ENCODE measurements around the gene OOSP1. TPM values are rescaled to one million over a fixed set of nuclear protein-coding genes. Genes with fewer than 3 reads are reported as not detected.
A peak's percentile ranks its signal among the peaks of the same experiment; 100 is the strongest.
"Not testable (repeated sequence)": the region's sequence is repeated elsewhere in the genome, so short reads cannot be mapped to it uniquely, and the experiment has no call there.

OOSP1 gene
- total RNA-seq = not detected in 2 replicates

- no peak within 1 kb of the TSS for H3K27ac Mint-ChIP-seq
- no peaks in the 10 kb centered on the region for H3K36me3 Mint-ChIP-seq (ENCODE audit: low read depth)
Measured at GRCh38 chr11:59938132-59938531, at the start of gene OOSP1. Gene OOSP1, plus strand, starts transcription at chr11:59938432. Its CDS starts 23 bp downstream, at chr11:59938455.

DNA sequence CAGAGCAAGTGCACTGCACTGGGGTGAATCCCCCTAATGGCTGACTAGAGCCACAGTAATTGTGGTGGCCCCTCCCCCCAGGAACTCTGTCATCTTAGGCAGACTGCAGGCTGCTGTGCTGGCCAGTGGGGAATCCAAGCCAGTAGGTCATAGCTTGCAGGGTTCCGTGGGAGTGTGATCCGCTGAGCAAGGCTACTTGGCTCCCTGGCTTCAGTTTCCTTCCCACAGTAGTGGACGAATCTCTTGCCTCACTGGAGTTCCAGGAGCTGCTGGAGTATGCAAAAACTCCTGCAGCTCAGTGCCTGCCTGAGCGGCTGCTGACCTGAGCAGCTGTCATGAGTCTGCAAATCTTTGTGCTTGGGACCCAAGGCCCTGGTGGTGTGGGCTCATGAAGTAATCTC, 46.5 kb upstream of the OOSP1 start:
- intact Hi-C loops (cut with micrococcal nuclease) = no loop called here
- H3K36me3 Mint-ChIP-seq (ENCODE audit: low read depth) = no peaks in the 10 kb centered on the region
- peaks cover 25% of the 10 kb centered on the region for H3K9me3 Mint-ChIP-seq
- H3K27me3 Mint-ChIP-seq = peaks cover 2% of the 10 kb centered on the region
- H3K4me1 Mint-ChIP-seq = no peaks in the 10 kb centered on the region
- no peak overlapping the region for H3K27ac Mint-ChIP-seq
- no peak overlapping the region for H3K4me3 Mint-ChIP-seq
- no peak for DNase-seq

More at GRCh38 chr11:59938132-59938531, at the start of gene OOSP1:
- H3K9me3 Mint-ChIP-seq = no peaks in the 10 kb centered on the region
- intact Hi-C loops (cut with micrococcal nuclease) = no loop called here
- no peaks in the 10 kb centered on the region for H3K27me3 Mint-ChIP-seq
- no peaks in the 10 kb centered on the region for H3K4me1 Mint-ChIP-seq
- H3K4me3 Mint-ChIP-seq = no peak within 1 kb of the TSS
- no peak for DNase-seq

GRCh38 chr11:59894616-59895015, 43.6 kb upstream of the OOSP1 start:
- no peak for DNase-seq
- Mint-ChIP-seq H3K9me3 (peaks cover 11% of the 10 kb centered on the region), H3K27me3 (peaks cover 2% of the 10 kb centered on the region), H3K36me3 (ENCODE audit: low read depth) (no peaks in the 10 kb centered on the region), H3K27ac (no peak overlapping the region), H3K4me3 (no peak overlapping the region), H3K4me1 (no peaks in the 10 kb centered on the region)
- intact Hi-C loops (cut with micrococcal nuclease) = no loop called here

DNA sequence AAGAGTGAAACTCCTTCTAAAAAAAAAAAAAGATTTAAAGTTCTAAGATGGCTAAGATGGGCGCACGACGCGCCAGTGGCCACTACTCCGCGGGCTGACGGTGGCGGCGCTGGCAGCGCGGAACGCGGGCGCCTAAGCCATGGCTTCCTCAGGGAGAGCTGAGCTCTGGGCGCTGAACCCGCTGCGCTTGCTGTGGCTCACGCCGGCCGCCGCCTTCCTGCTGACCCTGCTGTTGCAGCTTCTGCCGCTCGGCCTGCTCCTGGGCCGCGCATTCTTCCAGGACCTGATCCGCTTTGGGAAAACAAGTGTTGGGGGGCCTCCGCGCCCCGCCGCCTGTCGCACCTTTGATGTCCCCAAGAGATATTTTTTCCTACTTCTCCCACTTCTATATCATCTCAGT, 40.2 kb upstream of the OOSP1 start:
- Mint-ChIP-seq H3K4me3 (no peak overlapping the region), H3K36me3 (ENCODE audit: low read depth) (no peaks in the 10 kb centered on the region), H3K27me3 (peaks cover 2% of the 10 kb centered on the region), H3K4me1 (no peaks in the 10 kb centered on the region), H3K9me3 (no peaks in the 10 kb centered on the region), H3K27ac (no peak overlapping the region)
- no peak for DNase-seq
- intact Hi-C loops (cut with micrococcal nuclease) = no loop called here

GRCh38 chr11:59898650-59899049, 39.6 kb upstream of the OOSP1 start:
- intact Hi-C loops (cut with micrococcal nuclease) = no loop called here
- Mint-ChIP-seq H3K4me1 (no peaks in the 10 kb centered on the region), H3K9me3 (no peaks in the 10 kb centered on the region), H3K4me3 (no peak overlapping the region), H3K27me3 (no peaks in the 10 kb centered on the region), H3K36me3 (ENCODE audit: low read depth) (no peaks in the 10 kb centered on the region), H3K27ac (no peak overlapping the region)
- no peak for DNase-seq

- intact Hi-C loops (cut with micrococcal nuclease) = no loop called here
- Mint-ChIP-seq H3K27ac (no peak overlapping the region), H3K9me3 (no peaks in the 10 kb centered on the region), H3K36me3 (ENCODE audit: low read depth) (no peaks in the 10 kb centered on the region), H3K4me1 (no peaks in the 10 kb centered on the region), H3K4me3 (no peak overlapping the region), H3K27me3 (no peaks in the 10 kb centered on the region)
- no peak for DNase-seq
Measured at GRCh38 chr11:59899532-59899931, 38.7 kb upstream of the OOSP1 start.

GRCh38 chr11:59900366-59901126, 37.7 kb upstream of the OOSP1 start:
- Mint-ChIP-seq H3K4me1 (no peaks in the 10 kb centered on the region), H3K27me3 (no peaks in the 10 kb centered on the region), H3K36me3 (ENCODE audit: low read depth) (no peaks in the 10 kb centered on the region), H3K4me3 (no peak overlapping the region), H3K9me3 (no peaks in the 10 kb centered on the region), H3K27ac (no peak overlapping the region)
- intact Hi-C loops (cut with micrococcal nuclease) = no loop called here
- DNase-seq = no peak

GRCh38 chr11:59901306-59901705, 36.9 kb upstream of the OOSP1 start:
- H3K4me1 Mint-ChIP-seq = no peaks in the 10 kb centered on the region
- DNase-seq = no peak
- no peak overlapping the region for H3K27ac Mint-ChIP-seq
- H3K27me3 Mint-ChIP-seq = no peaks in the 10 kb centered on the region
- intact Hi-C loops (cut with micrococcal nuclease) = no loop called here
- H3K9me3 Mint-ChIP-seq = no peaks in the 10 kb centered on the region
- H3K4me3 Mint-ChIP-seq = no peak overlapping the region
- no peaks in the 10 kb centered on the region for H3K36me3 Mint-ChIP-seq (ENCODE audit: low read depth)

GRCh38 chr11:59903569-59903968, 34.7 kb upstream of the OOSP1 start:
- DNase-seq; H3K36me3 Mint-ChIP-seq (ENCODE audit: low read depth); intact Hi-C loops (cut with micrococcal nuclease); H3K27ac Mint-ChIP-seq; H3K4me1 Mint-ChIP-seq; H3K27me3 Mint-ChIP-seq; H3K9me3 Mint-ChIP-seq; H3K4me3 Mint-ChIP-seq: not testable (repeated sequence)

- intact Hi-C loops (cut with micrococcal nuclease) = no loop called here
- Mint-ChIP-seq H3K27ac (no peak overlapping the region), H3K4me1 (no peaks in the 10 kb centered on the region), H3K27me3 (no peaks in the 10 kb centered on the region), H3K36me3 (ENCODE audit: low read depth) (no peaks in the 10 kb centered on the region), H3K4me3 (no peak overlapping the region), H3K9me3 (peaks cover 11% of the 10 kb centered on the region)
- DNase-seq = no peak
Measured at GRCh38 chr11:59918480-59918879, 19.8 kb upstream of the OOSP1 start.

DNA sequence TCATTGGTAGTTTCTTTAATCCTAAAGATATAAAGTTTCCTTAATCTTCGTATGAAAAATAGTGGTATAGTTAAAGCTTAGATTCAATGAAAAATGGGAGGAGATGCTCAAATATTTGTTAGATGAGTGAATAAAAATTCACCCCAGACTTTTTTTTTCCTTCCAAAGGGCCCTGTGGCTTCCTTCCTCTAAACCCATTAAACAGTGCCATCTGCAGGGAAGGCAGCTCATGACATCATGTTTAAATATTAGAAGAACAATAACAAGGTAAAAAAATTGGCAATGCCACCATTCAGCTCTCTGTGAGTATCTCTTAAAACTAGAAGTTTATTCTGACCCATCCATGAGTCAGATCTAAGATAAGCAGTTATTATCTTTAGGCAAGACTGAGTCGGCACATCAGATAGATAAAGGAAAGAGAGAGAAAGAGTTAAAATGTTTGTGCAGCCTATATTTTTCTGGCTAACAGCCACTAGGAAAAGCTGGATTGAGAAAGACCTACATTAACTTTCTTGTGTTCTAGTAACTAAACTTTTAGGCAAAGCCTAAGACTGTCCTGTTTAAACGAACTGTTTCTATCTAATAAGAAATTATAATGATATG, 19.1 kb upstream of the OOSP1 start:
- intact Hi-C loops (cut with micrococcal nuclease) = loop anchor here (1.0 kb wide), 2 partner anchors 96 to 165 kb away; no protein-coding TSS in a partner anchor
- Mint-ChIP-seq H3K27ac (no peak overlapping the region), H3K4me3 (no peak overlapping the region), H3K4me1 (no peaks in the 10 kb centered on the region), H3K9me3 (peaks cover 11% of the 10 kb centered on the region), H3K27me3 (no peaks in the 10 kb centered on the region), H3K36me3 (ENCODE audit: low read depth) (no peaks in the 10 kb centered on the region)
- DNase-seq = peak; percentile 77

DNA sequence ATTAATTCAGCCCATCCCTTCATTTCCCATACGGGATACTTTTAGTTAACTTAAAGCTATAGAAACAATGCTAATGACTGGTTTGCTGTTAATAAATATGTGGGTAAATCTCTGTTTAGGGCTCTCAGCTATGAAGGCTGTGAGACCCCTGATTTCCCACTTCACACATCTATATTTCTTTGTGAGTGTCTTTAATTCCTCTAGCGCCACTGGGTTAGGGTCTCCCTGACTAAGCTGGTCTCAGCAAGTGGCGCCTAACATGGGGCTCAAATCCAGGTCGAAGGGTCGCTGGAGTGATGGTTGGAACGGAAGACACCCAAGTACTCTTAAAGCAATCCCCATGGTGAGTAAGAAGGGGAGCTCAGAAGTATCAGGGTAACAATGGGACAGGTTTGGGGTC, 14.4 kb upstream of the OOSP1 start:
- Mint-ChIP-seq H3K27ac (no peak overlapping the region), H3K9me3 (peaks cover 14% of the 10 kb centered on the region), H3K4me3 (no peak overlapping the region), H3K4me1 (no peaks in the 10 kb centered on the region), H3K36me3 (ENCODE audit: low read depth) (no peaks in the 10 kb centered on the region), H3K27me3 (no peaks in the 10 kb centered on the region)
- intact Hi-C loops (cut with micrococcal nuclease) = no loop called here
- DNase-seq = no peak

- H3K27me3 Mint-ChIP-seq = no peaks in the 10 kb centered on the region
- H3K4me3 Mint-ChIP-seq = no peak overlapping the region
- H3K27ac Mint-ChIP-seq = no peak overlapping the region
- no peaks in the 10 kb centered on the region for H3K4me1 Mint-ChIP-seq
- H3K36me3 Mint-ChIP-seq (ENCODE audit: low read depth) = no peaks in the 10 kb centered on the region
- no peak for DNase-seq
- intact Hi-C loops (cut with micrococcal nuclease) = no loop called here
- peaks cover 7% of the 10 kb centered on the region for H3K9me3 Mint-ChIP-seq
Measured at GRCh38 chr11:59931688-59932087, 6.5 kb upstream of the OOSP1 start.

GRCh38 chr11:59938718-59939117, 486 bp downstream of the OOSP1 start:
- no peak for DNase-seq
- intact Hi-C loops (cut with micrococcal nuclease) = no loop called here
- no peaks in the 10 kb centered on the region for H3K4me1 Mint-ChIP-seq
- H3K36me3 Mint-ChIP-seq (ENCODE audit: low read depth) = no peaks in the 10 kb centered on the region
- H3K27ac Mint-ChIP-seq = no peak overlapping the region
- H3K4me3 Mint-ChIP-seq = no peak overlapping the region
- no peaks in the 10 kb centered on the region for H3K9me3 Mint-ChIP-seq
- no peaks in the 10 kb centered on the region for H3K27me3 Mint-ChIP-seq

GRCh38 chr11:59939482-59939881, 1.2 kb downstream of the OOSP1 start:
- Mint-ChIP-seq H3K27ac (no peak overlapping the region), H3K27me3 (no peaks in the 10 kb centered on the region), H3K9me3 (no peaks in the 10 kb centered on the region), H3K36me3 (ENCODE audit: low read depth) (no peaks in the 10 kb centered on the region), H3K4me1 (no peaks in the 10 kb centered on the region), H3K4me3 (no peak overlapping the region)
- intact Hi-C loops (cut with micrococcal nuclease) = no loop called here
- no peak for DNase-seq

Measured in activated CD4-positive, alpha-beta T cell treated with anti-CD3 and anti-CD28 coated beads, Interleukin-2, amount 10 ng/mL, durations not matched to agents 24 days and 14 days (primary cell).